HG03354 (cell line): ENCODE measurements around the gene LRMDA.

Source experiments
- ATAC-seq: cut with Tn5 transposase; IDR thresholded peaks from one replicate; pipeline ENCODE4 v1.9.1; 2021; ENCODE audit warnings: mild to moderate bottlenecking; ENCODE audit not compliant: unreplicated experiment, poor library complexity, severe bottlenecking

The LRMDA gene

DNA sequence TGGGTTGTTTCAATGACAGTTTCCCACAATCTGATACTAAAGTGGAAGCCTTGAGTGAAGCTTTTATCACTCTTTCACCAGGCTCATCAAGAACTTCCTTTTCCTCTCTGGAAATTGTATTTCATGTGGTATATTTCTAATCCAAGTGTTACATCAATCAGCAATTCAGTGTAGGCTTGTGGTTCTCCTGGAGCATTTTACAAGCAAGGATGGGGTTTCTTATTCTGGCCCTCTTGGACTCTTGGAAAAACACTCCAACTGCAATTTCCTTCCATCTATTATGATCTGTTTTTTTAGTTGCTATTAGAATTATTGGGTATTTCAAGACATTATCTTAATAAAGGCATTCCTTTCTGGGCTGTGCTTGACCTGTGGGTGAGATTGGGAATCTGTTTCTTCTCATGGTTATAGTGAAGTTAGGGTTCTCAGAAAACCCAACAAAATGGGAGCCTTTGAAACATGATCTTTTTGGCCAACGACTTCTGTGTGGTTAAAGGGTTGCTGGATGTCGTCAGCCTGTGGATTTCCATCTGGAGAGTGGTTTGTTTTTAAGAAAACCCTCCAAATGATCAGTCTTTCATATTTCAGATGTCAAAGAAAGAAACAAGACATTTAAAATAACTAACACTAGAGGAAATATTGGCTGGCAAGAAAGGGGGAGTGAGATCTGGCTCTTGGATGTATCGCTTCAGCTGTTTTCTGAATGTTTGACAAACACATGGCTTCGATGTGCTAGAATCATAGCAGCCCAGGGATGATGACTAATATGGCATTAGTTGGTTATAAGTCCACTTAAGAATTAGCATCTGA is 540.2 kb downstream of the LRMDA start:
- ATAC-seq, result no peak

DNA sequence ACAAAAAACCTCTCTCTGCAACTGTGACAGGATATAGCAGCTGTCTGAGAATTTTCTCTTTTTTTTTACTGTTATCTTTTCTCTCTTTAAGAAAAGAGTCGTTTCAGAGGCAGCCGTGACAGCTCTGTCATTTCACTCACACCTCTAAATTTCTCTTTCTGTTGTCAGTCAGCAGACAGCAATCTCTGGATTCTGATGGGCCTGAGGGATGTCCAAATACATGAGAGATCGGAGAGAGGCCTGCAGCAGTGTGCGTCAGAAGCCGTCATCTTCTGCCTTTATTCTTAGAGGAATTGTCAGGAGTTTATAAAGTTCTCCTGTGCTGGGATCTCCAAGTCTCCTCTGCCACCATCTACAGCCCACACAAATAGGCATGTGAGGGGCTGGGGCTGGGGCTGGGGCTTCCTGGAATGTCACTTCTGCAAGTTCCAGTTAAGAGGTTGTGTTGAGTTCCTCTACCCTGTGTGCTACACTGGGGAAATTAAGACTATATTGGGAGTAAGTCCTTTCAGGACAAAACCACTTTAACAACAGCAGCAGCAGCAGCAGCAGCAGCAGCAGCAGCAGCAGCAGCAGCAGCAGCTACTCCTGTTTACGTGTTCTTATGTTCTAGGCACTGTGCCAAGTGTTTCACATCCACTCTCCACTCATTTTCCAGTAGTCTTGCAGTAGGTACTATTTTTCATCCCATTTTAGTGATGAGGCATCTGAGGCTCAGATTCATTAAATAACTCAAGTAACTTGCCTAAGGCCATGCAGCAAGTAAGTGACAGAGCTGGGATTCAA is 541.3 kb downstream of the LRMDA start:
- ATAC-seq, result no peak

DNA sequence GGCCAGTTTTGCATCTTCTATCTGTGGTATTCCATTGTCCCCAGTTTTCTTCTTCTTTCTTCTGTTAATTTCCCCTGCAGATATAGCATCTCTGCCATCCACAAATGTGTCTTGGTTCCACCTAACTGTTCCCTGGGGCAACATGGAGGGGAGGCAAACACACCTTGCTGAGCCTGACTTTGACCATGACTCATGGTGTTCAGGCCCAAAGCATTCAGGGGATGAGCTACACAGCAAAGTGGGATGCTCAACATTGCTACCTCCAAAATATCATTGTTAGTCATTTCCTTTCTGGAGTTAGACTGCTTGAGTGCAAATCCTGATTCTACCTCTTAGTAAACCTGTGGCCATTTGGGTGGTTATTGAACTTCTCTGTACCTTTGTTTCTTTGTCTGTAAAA is 542.7 kb downstream of the LRMDA start:
- ATAC-seq, result no peak

DNA sequence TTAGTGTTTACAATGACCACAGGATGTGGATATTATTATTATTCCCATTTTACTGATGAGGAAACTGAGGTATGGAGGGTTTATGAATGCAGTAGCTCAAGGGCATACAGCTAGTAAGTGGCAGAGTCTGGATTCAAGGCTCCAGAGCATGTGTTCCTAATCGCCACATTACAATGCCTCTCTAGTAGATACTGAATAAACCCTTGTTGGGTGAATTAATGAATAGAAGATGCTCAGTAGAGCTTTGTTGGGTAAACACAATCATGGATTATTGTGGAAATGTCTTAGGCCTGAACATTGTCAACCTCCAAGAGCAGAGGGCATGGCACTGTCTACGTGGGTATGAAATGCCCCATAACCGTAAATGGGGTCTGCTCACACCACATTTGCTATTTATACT is 545.3 kb downstream of the LRMDA start:
- ATAC-seq, result no peak

DNA sequence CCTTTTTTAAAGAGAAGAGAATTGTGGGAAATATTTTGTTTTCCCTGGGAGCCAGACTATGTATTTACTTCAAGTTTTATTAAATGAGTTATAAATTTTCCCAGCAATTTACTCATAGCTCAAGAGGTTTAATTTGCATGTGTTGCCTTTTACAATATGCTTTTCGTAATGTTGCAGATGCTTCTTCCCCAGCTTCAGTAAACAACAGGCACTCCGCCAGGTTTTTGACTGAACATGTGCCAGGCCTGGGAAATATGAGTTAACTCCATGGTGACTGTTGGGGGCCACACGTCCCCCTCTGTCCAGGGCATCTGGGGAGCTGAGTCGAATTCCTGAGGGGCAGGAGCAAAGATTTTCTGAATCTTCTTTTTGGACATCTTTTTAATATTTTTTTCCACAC is 545.7 kb downstream of the LRMDA start:
- no peak for ATAC-seq

DNA sequence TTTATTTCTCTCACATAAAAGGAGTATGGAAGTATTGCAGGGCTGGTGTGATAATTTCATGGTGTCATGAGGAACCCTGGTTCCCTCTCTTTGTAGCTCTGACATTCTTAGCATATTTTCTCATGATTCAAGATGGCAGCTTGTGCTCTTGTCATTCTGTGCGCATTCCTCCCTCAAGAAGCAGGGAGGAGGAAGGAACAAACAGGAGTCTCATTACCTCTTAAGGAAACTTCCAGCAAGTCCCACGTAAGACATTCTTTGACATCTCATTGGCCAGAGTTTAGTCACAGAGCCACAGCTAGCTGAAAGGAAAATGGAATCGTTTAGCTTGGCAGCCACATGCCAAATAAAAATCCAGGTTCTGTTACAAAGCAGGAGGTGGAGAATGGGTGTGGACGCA is 546.8 kb downstream of the LRMDA start:
- ATAC-seq, result no peak

DNA sequence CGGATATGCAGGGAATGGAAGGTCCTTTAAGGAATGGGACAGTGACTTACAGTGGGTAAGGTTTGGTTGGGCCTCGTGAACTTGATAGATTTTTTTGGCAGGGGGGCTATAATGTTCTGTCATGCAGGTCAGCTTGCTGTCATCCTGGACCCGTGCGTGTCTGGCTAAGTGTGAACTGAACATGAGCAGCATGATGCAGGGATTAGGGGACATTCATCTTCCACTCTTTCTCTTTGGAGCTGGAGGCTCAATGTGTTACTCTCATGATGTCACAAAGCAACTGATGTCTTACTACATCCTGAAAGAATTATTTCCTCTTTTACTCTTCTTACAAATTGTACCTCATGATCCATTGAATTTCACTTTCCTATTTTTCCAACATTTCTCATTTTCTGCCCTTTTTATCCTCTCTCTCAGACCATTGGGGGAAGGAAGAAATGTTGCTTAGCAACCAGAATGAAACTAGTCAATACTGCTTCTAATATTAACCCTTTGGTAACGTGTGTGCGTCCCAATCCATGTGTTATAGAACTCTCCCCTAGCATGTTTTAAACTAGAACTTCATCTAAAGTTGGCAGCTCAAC is 549.1 kb downstream of the LRMDA start:
- no peak for ATAC-seq

DNA sequence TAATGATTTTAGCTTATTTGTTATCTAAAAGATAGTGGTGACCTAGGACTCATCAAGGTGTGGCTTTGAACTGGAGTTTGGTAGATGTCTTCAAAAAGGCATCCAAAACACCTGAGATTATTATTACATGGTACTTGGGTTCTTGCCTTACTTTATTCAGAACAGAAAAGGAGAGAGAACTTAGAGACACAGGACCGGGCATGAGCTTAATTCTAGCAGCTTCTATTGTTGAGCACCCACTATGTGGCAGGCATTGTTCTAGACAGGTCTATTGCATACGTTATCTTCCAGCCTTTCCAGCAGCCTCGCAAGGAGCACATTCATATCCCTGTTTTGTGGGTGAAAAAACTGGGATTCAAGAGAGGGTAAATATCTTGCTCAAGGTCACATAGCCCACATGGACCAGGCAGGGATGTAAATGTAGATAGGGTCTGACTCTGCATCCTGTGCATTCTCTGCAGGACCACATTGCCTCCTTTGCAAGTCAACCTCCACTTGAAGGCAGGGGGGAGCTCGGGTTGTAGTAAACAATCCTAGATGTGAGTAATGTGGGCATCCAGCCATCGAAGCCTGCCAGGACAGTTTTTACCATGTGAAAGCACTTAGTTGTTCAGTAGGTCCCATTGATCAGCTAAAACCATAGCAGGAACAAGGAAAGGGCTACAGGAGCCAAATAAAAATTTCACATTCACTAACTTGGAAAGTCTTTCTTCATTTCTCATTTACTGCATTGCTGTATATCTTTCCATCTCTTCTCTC is 551.4 kb downstream of the LRMDA start:
- ATAC-seq, result no peak

DNA sequence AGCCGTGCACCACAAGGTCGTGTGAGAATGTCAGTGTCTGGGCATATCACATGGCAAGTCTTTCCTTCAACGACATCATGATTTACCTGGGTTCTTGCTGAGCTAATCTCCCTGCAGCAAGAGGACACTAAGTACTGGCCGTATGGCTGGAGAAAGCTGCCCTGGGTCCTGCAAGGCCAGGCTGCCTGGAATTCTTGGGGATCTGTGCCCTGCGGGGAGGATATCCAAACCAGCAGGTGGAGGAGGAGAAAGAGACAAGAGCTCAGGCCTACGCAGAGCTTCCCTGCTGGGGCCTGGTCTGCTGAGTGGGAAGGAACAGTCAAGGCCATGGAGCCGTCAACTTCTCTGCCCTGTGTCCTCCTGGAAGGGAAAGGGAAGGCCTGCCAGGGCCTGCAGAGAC is 552.6 kb downstream of the LRMDA start:
- ATAC-seq, result no peak

DNA sequence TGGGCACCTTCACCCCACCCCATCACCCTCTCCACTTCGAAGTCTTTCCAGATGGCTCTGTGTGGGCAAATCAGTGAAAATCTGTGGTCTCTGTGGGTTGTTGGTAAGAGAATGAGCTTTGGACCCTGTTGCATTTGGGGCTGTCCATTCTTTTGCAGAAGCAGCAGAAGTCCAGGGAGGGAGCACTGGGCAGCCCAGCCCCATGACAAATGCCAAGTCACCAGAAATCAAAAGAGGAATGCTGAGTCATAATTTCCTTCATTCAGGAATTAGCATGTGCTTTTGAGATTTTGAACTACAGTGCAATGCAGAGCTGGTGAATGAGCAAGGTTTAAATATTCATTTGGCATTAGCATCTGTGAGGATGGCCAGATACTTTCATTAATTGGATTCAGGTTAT is 556.2 kb downstream of the LRMDA start:
- ATAC-seq, result no peak

DNA sequence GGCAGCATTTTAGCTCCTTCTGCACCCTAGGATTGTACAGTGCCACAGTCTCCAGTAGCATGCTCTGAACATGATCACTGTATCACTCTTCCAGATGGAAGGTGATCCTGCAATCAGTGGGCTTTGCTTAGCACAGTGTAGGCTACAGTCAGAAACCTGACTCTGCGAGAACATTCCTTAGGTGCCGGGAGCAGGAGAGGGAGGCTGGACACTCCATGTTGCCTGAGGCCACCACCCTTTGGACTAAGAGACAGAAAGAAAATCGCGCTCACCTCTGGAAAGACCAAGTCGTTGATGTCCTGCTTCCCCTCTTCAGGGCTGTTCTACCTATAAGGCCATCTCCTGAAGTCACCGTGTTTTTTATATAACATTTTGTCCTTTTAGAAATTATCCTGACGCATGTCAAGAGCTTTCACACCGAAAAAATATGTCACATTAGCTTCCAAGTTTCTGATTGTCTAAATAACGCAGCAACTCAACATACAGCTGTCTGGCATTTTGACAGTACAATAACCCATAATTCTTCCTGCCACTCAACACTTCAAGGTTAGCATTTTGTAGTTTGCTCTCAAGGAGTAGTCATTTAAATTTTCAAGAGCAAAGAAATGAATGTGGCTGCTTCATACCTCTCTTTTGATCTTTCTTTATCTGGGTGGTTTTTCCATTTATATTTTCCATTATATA is 563.1 kb downstream of the LRMDA start:
- no peak for ATAC-seq

DNA sequence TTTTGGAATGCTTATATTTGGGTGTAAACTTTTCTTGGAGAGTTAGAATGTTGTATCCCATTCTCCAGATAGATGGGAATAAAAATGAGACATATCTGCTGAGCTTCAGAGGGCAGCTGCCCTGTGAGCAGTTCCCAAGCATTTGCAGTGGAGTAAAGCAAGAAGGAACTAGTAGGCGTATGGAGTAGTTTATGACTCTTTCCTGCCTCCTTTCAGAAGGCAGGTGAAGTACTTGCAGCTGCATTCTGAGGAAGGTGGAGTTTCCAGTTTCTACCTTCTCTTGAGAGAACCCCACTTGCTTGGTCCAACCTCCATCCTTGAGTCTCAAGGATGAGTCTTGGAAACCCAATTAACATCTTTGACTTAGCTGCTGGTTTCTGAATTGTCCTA is 563.6 kb downstream of the LRMDA start:
- no peak for ATAC-seq

DNA sequence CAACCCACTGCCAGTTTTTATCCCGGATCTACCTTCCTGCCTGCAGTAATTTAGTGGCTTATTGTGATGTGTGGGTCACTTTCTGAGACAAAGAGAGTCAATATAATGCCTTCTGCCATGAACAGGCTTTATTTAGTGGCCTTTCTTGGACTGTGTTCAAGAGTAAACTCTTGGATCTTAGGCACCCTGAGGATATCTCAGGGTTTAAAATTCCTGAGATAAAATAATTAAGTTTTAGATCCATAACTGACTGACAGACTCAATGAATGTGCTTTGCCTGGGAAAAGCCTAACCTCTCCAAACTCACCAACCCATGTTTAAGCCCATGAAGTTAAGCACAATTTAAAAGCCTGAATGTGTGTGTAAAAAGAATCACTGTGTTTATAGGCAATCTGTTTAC is 564.3 kb downstream of the LRMDA start:
- no peak for ATAC-seq

DNA sequence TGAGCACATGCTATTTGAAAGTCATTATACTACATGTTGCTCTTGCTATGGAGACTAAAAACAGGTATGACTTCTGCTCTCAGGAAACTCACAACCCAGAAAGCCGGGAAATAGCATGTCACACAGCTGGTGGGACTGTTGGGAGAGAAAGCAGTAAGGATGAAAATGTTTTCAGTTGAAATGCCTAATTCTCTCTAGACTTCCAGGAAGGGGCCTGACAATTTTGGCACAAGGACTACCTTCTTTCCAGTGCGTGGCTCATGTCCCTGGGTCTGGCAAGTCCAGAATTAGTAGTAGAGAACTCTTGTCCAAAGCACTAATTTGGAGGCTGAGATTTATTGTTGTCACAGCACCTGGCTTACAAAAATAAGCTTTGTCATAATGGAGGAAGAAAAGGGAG is 567.6 kb downstream of the LRMDA start:
- ATAC-seq, result no peak

DNA sequence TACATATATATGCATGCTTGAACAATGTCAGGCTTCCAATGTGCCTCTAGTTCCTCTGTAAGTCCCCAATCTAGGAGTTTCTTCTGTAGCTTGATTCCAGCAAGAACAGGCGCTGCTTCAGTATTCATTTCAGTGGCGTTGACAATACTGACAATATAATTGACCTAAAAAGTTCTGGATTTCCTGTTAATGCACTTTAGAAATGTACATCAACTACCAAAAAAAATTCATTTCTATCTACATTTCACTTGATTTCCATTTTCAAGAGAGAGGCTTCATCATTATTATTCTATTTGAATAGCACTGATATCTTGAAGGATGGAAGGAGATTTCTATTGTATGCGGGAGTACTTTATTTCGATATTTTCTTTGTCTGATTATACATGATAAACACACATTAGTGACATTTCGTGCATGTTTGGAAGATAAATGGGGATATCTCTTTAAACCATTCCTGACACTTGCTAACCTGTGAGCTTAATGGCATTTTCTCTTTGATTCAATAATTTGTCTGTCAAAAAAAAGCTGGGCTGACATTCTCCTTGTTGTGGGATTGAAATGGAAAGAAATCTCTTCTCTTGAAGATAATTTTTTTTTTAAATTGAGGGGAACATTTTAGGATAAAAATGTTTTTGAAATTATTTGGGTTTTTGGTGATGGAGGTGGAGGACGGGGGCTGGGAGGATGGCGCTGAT is 568.2 kb downstream of the LRMDA start:
- ATAC-seq, result no peak

DNA sequence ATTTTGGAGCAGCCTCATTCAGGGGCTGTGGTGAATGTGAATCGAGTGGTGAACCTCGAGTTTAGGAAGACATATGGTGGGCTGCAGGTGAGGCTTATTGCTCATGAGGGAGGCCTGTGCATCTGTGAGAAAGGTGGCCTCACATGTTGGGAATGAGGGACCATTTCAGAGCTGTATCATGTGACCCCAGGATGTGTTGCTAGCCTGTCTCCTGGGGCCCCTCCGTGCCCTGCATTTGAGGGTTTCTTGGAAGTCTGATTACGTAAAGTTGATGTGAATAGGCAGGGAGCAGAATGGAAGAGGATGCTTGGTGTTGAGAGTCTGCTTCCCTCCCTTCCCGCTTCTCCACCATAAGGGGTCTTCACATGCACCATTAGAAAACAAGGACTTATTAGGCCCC is 569.1 kb downstream of the LRMDA start:
- no peak for ATAC-seq

DNA sequence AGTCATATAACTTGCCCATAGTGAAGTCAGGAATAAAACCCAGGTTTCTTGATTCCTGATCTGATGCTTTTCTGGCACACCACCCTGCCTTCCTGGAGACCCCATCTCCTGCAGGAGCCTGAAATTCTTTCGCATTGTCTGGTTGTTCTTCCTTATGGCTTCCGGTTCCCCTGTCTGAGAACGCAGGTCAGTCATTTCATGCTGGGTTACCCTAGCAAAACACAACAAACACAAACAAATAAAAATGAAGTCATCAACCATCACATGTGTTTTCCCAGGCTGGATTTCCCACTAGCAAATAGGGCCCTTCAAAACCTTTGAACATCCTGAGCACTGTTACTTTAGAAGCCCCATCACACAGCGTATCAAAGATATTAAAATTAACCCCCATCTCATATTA is 569.6 kb downstream of the LRMDA start:
- no peak for ATAC-seq

DNA sequence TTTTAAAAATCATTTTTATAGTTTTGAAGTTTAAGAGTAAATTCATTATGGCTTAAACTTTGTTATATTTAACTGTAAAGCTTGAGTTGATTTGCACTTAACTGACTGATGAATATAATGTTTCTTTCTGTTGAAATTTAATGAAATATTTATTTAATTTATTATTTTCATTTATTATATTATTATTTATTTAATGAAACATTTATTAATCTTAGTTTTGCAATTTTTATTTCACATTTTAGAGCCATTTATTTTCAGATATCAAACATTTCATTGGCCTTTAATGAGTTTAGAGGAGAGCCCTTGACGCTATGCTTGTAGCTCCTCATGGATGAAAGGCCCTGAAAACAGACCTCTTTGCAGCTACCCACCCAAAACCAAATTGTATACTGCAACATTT is 570.0 kb downstream of the LRMDA start:
- ATAC-seq, result no peak

DNA sequence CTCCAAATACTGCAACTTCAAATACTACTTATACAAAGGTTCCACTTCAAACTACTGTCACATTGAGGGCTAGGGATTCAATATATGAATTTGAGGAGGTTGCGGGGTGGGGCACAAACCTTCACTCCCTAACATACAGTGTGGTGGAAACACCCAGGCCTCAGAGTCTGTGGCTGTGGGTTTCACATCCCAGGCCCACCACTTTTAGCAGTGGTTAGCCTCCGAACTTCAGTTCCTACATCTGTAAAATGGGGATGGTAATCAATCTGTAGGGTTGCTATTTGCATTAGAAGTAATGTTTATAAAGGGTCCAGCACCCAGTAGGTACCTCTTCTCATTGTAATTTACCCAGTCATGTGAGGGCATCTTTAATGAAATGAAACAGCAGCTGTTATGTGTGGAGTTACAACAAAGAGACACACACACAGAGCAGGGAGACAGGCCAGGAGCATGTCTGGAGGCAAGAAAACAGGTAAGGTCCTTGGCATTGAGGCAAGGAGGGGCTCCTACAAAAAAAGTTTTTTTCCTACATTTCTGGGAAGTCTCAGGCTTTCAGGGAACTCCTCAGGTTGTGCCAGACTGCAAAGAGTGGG is 570.9 kb downstream of the LRMDA start:
- ATAC-seq, result no peak
